RPMI7951 (cell line): ENCODE measurements around the gene DNM1. TPM values are rescaled to one million over a fixed set of nuclear protein-coding genes. Genes with fewer than 3 reads are reported as not detected.

Experiments
- DNase-seq: peaks from one replicate; pipeline ENCODE4 v3.0.0-alpha.2; 2012; ENCODE audit warnings: low read depth
- total RNA-seq: library from RNA; depleted of rRNA; stranded (reverse); fragments of >200 nt; shearing (Covaris generic); gene quantifications from 2 replicates; pipeline ENCODE4 v1.2.3, GENCODE V29; 2014; rRNA removed

DNM1 gene
- 16.1 and 17.4 TPM in 2 replicates for total RNA-seq

DNA sequence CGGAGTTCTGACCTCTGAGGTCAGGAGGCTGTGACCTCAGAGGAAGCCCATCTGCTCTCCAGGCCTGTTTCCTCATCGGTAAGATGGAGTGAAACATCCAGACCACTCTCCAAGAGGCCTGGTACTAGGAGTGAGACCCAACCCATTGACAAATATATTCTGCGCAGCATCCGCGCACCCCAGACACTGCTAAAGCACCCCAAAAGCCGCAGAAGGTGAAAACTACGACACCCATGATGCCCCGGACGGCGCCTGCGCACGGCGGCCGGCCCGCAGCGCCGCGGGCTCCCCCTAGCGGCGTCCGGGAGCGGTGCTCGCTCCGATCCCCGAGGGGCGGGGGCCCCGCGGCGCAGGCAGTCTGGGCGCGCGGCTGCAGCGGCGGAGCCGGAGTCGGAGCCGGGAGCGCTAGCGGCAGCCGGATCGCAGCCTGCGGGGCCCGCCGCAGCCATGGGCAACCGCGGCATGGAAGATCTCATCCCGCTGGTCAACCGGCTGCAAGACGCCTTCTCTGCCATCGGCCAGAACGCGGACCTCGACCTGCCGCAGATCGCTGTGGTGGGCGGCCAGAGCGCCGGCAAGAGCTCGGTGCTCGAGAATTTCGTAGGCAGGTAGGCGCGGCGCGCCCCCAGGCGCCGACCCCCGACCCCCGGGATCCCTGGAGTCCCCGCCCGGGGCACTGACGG is at the start of gene DNM1:
Gene DNM1 (plus strand): TSS at position 356 of the 683 bp plus-strand sequence. CDS start 92 bp downstream, at position 448.
- peak; percentile 58 for DNase-seq

DNA sequence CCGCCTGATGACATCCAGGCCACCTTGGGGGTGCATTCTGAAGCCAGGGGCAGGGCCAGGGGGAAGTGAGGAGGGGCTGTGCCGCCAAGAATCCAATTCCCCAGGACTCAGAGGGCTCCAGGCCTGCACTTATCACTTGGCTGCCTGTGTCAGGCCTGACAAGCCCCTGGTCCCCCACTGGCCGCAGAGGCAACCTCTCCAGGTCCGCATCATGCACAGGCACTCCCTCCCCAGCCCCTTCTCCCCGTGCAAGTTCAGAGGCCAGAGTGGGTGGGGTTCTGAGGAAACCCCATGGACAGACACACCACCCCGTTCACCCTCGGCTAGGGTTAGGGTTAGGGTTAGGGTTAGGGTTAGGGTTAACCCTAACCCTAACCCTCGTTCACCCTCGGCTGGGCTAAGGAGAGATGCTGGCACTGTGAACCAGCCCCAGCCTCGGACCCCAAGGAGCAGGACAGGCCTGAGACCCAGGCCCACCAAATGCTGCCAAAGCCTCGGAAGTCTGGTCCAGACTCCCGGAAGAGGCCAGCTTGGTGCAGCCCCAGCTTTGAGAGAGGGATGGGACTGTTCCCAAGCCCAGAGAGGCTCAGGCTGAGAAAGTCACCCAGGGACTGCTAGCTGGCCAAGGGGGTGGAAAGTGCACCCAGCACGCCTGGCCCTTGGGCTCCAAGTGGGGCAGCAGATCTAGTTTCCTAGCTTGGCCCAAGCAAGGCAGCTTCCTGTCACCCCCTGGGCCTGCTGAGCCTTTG is 49.1 kb upstream of the DNM1 start:
- no peak for DNase-seq

DNA sequence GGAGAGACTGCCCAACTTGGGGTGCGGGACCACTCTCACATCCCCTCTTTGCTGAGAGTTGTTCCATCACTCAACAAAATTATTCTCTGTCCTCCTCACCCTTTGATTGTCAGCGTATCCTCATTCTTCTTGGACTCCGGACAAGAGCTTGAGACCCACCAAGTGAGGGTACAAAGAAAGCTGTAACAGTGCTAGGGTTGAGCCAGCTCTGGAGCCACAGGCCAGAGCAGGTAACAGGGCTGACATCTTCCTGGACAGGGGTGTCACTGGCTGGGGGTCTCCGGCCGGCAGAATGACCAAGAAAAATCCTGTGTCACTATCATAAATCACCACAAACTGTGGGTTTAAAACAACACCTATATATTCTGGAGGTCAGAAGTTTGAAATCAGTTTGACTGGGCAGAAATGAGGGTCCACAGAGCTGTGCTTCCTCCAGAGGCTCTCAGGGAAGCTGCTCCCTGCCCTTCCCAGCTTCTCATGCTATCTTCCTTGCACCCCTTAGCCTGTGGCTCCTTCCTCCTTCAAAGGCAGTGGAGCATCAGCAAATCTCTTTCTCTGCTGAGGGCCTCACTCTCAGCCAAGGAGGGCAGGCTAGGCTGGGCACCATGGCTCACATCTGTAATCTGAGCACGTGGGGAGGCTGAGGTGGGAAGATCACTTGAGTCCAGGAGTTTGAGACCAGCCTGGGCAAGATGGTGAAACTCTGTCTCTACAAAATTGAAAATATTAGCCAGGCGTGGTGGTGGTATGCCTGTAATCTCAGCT is 47.3 kb upstream of the DNM1 start:
- no peak for DNase-seq

DNA sequence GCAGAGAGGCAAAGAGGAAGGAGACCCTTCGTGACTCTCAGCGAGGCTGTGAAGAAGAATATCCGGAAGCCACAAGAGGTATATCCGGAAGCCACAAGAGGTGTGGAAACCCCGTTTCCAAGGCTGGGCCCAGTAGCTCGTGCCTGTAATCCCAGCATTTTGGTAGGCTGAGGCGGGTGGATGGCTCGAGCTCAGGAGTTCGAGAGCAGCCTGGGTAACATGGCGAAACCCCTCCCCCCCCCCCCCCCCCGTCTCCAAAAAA is 43.7 kb upstream of the DNM1 start:
- DNase-seq, result no peak

DNA sequence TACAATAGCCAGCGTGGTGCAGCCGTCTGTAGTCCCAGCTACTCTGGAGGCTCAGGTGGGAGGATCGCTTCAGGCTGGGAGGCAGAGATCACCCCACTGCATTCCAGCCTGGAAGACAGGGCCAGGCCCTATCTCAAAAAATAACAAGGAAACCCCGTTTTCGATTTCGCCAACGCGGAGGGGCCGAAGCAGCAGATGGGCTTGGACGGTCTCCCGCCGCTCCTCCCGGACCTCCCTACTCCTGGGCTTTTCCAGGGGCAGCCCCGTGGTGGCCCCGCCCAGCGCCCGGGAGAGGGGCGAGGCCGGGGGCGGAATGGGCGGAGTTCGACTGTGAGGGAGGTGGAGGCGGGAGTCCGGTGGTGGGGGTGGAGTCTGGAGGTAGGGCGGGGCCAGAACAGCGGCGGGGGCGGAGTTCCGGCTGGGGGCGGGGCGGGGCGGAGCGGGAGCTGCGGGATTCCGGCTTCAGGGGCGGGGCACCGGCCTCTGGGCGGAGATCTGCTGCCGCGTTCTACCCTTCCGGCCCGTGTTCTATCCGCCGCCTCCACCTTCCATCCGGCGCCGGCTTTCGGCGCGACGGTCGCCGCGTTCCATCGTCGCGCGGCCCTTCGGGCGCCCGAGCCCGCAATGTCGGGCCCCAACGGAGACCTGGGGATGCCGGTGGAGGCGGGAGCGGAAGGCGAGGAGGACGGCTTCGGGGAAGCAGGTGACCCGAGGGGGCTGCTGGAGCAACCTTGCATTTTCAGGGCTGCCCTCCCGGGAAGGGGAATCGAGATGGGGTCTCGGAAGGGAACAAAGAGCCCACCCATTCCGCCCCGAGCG is 43.2 kb upstream of the DNM1 start, which contains the start of gene BBLN:
Gene BBLN (plus strand): TSS at position 482 of the 819 bp plus-strand sequence. CDS start 143 bp downstream, at position 625.
- DNase-seq, result peak; percentile 88

DNA sequence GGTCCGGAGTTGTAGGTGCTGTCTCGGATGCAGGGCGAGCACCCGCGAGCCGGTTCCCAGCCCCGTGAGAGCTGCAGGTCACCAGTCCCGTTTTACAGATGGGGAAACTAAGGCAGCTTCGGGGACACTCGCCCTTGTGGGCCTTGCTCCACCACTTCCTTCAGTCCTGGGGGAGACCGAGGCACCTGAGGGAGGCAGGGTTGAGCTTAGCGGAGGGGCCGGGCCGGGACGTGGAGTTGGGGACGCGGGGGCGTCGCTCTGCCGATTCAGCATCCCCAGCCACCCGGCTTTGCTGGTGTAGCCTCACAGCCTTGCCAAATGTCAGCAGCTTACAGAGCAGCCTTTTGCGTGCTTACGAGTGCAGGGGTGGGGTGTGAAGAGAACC is 42.6 kb upstream of the DNM1 start:
- DNase-seq, result peak; percentile 13

DNA sequence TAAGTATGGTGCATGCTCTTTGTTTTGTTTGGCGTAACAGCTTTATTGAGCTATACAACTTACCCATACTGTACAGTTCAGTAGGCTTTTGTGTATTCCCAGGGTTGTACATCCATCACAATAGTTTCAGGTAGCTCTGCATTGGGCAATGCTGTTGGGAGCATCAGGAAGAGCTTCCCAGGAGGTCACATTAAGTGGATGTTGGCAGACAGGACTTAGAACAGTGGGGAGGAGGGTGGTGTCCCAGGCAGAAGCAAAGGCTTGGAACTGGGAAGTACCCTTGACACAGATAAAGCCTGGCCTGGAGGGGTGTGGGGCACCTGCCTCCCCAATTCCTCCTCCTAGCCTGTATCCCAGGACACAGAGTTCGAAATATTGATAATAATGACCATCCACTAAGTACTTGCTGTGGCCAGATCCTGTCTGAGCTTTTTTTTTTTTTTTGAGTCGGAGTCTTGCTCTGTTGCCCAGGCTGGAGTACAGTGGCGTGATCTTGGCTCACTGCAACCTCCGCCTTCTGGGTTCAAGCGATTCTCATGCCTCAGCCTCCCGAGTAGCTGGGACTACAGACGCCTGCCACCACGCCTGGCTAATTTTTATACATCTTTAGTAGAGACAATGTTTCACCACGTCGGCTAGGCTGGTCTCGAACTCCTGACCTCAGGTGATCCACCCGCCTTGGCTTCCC is 41.8 kb upstream of the DNM1 start:
- no peak for DNase-seq

DNA sequence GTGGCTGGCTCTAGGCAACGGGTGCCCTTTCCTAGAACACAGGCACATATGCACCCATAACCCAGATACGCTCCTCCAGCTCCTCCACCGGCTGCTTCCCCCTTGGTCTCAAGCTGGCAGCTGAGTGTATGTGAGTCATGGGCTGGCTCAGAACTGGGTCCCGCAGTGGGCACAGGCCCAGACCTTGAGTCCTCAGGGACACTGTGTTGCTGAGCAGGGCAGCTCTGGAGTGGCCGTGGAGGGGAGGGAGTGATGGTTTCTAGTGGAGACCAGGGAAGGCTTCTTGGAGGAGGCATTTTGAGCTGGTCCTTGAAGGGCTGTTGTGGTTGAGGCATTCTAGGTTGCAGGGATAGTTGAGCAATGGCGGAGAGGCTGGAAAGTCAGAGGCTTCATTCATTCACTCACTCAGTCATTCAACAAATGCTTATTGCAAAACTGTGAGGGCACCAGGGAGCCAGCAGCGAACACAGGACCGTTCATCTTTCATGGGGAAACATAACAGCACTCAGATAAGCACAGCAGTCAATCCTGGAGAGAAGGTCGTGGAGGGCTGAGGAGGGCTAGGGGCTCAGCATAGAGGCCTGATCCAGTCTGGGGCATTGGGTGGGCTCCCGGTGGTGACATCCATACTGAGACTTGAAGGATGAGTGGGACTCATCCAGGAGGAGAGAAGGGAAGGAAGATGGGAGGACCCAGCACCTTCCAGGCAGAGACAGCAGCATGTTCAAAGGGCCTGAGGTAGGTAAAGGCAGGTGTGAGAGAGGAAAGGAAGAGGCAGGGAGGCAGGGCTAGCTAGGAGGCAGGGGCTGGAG is 40.8 kb upstream of the DNM1 start:
- DNase-seq, result peak; percentile 47

DNA sequence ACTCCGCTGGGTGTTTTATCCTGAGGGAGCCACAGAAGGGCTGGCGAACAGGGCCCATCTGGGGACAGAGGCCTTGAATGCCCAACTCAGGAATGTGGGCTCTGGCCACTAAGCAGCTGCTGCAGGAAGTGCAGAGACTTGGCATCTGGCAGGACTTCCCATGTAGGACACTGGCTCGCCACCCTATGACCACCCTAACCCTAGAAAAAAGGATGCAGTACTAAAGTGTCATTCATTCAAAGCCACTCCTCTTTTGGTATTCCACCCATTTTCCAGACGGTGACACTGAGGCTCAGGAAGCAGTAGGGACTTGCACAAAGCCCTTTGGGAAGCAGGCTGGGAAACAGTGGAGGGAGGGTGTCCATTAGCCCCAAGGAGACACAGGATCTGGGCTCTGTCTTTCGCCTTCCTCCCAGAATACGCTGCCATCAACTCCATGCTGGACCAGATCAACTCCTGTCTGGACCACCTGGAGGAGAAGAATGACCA is 40.1 kb upstream of the DNM1 start:
- no peak for DNase-seq

DNA sequence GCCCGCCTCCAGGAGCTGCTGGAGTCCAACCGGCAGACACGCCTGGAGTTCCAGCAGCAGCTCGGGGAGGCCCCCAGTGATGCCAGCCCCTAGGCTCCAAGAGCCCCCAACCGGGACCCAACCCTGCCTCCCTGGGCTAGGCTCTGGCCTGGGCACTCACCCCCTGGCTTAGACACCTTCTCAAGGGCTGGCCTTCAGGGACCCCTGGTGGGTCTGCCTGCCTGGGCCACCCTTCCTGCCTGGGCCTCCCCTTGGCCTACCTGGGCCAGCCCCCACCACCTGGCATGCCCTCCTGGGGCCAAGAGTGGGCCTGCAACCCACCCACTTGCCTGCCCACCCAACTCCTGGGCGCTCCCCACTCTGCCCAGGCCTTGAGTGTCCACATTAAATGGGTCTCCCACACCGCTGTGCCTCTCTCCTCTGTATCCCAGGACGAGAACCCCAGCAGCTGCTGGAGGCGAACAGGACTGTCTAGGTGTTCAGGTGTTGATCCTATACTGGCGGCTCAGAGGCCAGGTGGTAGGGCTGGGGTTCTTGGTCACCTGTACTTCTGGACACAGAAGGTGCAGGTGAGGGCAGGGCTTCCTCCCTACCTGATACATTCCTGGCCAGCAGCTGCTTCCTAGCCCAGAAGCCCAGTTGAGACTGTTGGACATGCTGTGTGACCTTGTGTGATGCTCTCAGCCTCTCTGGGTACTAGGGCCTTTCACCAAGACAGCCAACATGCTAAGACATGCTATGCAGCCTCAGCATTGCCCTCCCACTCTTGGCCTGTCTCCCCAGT is 39.5 kb upstream of the DNM1 start:
- no peak for DNase-seq

DNA sequence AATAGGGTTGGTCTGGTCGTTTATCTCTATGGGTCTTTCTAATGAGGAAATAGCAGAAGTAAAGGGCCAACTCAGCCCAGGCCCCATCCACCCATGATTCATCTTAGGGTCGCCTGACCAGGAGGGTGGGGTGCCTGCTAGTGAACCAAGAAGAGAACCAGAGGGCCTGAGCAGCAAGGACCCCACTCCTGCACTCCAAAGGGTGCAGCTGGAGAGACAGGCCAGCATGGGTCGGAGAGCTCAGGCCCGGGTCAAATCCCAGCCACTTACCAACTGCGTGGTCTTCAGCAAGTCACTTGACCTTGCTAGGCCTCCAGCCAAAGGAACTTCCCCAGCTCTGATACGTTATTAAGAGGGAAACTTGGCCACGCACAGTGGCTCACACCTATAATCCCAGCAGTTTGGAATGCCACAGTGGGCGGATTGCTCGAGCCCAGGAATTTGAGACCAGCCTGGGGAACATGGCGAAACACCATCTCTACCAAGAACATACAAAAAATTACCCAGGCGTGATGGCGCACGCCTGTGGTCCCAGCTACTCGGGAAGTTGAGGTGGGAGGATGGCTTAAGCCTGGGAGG is 38.8 kb upstream of the DNM1 start:
- DNase-seq, result no peak

DNA sequence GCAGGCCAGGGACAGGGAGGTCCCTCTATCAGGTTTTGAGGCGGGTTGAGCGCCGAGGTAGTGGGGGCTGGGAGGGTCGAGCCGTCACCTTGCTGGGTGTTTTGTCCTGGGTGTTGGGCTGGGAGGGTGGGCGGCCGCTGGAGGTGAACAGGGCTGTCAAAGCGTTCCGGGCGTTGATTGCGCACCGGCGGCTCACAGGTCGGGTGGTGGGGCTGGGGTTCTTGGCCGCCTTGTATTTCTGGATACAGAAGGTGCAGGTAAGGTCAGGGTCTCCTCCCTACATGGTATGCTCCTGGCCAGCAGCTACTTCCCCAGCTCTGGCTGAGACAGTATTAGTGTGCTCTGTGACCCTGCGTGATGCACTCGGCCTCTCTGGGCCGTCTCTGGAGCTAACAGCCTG is 37.0 kb upstream of the DNM1 start:
- DNase-seq, result no peak

DNA sequence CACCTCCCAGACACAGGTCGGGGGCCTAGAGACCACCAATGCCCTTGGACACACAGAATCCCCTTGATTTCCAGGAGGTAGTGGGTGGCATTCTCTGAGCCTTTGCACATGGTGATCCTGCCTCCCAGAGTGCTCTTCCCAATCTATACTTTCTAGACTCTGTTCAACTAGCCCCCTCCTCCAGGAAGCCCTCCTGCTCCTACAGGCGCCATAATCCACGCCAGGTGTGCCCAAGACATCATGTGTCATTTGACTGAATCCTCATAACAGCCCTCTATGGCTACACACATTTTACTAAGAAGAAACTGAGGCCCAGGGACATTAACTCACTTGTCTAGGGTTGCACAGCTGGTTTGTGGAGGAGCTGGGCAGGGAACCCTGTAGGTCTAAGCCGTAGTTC is 36.0 kb upstream of the DNM1 start:
- DNase-seq, result no peak

DNA sequence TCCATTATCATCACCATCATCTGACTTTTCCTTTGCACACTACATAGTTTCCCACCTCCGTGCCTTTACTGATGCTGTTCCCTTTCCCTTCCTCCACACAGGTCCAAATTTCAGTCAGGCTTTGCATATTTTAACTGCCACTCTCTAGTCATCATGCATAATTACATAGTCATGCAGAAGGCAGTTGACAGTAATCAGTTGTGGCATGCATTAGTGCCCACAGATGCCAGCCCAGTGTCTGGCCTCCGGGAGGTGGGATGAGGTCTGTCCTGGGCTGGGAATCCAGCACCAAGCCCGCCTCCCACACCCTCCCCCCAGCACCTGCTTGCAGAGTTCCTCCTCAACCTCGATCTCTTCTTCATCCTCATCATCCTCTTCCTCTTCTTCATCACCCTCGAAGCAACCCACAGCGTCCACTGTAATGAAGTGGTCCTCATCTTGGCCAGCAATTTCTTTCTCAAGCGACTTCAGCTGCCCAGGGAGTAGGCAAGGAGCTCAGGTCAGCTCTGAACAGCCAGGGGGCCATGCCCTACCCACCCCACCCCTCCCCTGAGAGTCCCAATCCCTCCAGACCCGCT is 34.4 kb upstream of the DNM1 start:
- DNase-seq, result no peak

DNA sequence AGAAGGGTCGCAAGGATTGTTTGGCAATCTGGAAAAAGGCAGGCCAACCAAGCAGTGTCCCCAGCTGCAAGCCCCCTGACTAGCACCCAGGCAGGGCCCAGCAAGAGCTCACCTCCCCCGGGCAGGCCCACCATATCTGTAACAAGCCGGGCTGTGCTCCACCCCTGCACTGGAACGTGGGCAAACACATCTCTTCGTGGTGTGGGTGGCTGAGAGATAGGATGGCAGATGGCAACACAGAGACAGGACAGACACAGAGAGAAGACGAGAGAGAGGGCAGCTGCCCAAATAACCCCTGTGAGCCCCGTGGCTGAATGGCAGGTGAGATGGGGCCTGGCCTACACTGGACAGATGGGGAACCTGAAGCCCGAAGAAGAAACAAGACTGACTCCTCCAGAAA is 33.7 kb upstream of the DNM1 start:
- no peak for DNase-seq

DNA sequence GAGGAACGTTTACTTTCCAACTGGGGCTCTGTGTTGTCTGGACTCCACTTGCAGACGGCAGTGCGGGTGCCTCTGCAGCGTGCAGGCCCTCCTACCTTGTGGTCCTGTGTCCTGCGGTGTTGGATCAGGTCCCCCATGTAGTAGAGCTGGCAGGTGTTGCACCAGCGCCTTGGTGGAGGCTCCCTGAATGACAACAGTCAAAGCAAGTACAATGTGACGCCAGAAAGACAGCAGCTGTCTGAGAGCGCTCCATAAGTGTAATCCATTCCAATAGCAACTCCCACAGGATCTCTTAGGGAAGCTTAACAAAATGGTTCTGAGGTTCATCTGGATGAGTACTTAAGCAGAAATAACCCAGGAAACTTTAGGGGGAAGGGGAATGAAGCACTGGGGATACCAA is 33.3 kb upstream of the DNM1 start:
- no peak for DNase-seq

DNA sequence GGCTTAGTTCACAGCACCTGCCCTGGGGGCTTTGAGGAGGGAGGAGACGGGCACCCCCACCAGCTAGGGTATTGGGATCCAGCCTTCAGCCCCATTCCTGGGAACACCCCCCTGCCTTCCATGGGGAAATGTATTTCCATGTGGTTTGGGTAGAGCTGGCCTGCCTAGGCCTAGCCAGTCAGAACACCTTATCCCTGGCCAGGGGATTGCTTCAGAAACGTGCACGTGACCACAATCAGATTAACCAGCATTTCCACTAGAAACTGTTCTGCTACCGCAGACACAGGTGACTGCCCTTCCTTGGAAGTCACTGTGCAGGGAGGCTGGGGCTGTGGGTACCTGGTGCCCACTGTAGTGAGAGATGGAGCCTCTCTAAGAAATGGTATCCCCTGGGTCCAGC is 29.1 kb upstream of the DNM1 start:
- DNase-seq, result no peak

DNA sequence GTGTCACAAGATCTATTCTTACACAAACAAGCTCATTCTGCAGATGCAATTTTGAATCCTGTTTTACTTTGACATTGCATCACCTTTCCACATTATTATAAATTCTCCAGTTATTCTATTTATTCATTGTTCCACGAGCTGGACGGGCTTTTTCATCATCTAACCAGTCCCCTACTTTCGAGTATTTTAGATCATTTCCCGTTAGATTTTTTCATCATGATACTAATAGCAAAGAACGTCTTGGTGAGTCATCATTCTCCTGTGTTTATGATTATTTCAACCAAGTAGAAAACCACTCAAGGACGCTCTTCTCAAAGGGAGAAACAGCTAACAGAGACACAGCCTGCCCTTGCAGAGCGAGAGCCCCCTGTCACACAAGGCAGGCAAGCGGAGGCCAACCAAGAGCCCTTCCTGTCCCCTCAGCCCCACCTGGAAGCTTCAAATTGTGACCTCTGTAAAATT is 28.0 kb upstream of the DNM1 start:
- no peak for DNase-seq

DNA sequence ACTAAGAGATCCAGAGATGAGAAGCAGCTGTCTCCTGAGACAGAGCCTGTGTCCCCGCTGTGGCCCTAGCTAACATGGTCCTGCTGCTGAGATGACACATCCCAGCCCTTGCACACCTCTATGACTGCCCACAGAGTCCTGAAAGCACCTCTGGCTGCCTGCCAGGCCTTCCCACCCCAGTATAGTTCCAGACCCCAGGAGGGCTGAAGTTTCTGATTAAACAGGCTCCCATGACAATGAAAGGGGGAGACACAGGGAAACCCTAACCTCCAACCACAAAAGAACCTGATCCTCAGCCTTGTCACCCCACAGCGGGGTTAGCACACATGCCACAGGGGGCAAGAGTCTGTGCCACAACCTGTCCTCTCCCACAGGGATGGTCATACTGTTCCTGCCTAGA is 27.5 kb upstream of the DNM1 start:
- no peak for DNase-seq
